H9 (cell line): ENCODE results near the gene LHCGR. TPM values are rescaled to one million over a fixed set of nuclear protein-coding genes. Genes with fewer than 3 reads are reported as not detected.

Experiments
- DNase-seq: peaks from one replicate; pipeline ENCODE4 v3.0.0-alpha.2; 2017
- H2AFZ ChIP-seq: one replicate; pipeline ENCODE4 v1.6.1; 2013; ENCODE audit warnings: mild to moderate bottlenecking, low read length, control low read depth, moderate library complexity
- H2AK5ac ChIP-seq: 2 replicates; pipeline ENCODE4 v1.6.1; 2013; ENCODE audit warnings: low read length, control low read depth, mixed read lengths; ENCODE audit not compliant: insufficient read length
- H2BK120ac ChIP-seq: one replicate; pipeline ENCODE4 v1.6.1; 2013; ENCODE audit warnings: low read depth, mild to moderate bottlenecking, low read length, control low read depth, inconsistent platforms; ENCODE audit not compliant: poor library complexity, severe bottlenecking
- H2BK12ac ChIP-seq: 2 replicates; pipeline ENCODE4 v1.6.1; 2013; ENCODE audit warnings: low read length, control low read depth, mixed read lengths, low read depth; ENCODE audit not compliant: insufficient read length
- H2BK15ac ChIP-seq: 2 replicates; pipeline ENCODE4 v1.6.1; 2013; ENCODE audit warnings: low read depth, low read length, control low read depth
- H2BK20ac ChIP-seq: one replicate; pipeline ENCODE4 v1.6.1; 2013; ENCODE audit warnings: low read depth, mild to moderate bottlenecking, low read length, control low read depth, inconsistent platforms; ENCODE audit not compliant: poor library complexity, severe bottlenecking
- H2BK5ac ChIP-seq: 2 replicates; pipeline ENCODE4 v1.6.1; 2013; ENCODE audit warnings: low read length, control low read depth, mixed read lengths; ENCODE audit not compliant: insufficient read length
- H3K14ac ChIP-seq: 2 replicates; pipeline ENCODE4 v1.6.1; 2013; ENCODE audit warnings: low read length, control low read depth; ENCODE audit not compliant: insufficient read depth
- H3K18ac ChIP-seq: 2 replicates; pipeline ENCODE4 v1.6.1; 2013; ENCODE audit warnings: low read depth, mild to moderate bottlenecking, mixed read lengths, low read length, control low read depth; ENCODE audit not compliant: insufficient read length
- H3K23ac ChIP-seq: 2 replicates; pipeline ENCODE4 v1.6.1; 2013; ENCODE audit warnings: low read length, control low read depth, mixed read lengths, low read depth; ENCODE audit not compliant: insufficient read length
- H3K23me2 ChIP-seq: 2 replicates; pipeline ENCODE4 v1.6.1; 2013; ENCODE audit warnings: low read depth, mild to moderate bottlenecking, mixed read lengths, low read length, control low read depth; ENCODE audit not compliant: insufficient read length, poor library complexity, severe bottlenecking
- H3K27ac ChIP-seq: 2 replicates; pipeline ENCODE4 v1.5.1; 2013; ENCODE audit warnings: low read length, control low read depth, mixed read lengths, low read depth; ENCODE audit not compliant: insufficient read length
- H3K27me3 ChIP-seq: 2 replicates; pipeline ENCODE4 v1.6.1; 2013; ENCODE audit warnings: low read length, control low read depth, inconsistent platforms; ENCODE audit not compliant: insufficient read depth
- H3K4ac ChIP-seq: 2 replicates; pipeline ENCODE4 v1.6.1; 2013; ENCODE audit warnings: low read depth, mild to moderate bottlenecking, control low read depth, inconsistent platforms, low read length, moderate library complexity
- H3K4me1 ChIP-seq: 2 replicates; pipeline ENCODE4 v1.6.1; 2013; ENCODE audit warnings: low read length, control low read depth, inconsistent platforms; ENCODE audit not compliant: insufficient read depth
- H3K4me2 ChIP-seq: 2 replicates; pipeline ENCODE4 v1.6.1; 2013; ENCODE audit warnings: low read length, control low read depth, mixed read lengths; ENCODE audit not compliant: insufficient read length, insufficient read depth
- H3K56ac ChIP-seq: 2 replicates; pipeline ENCODE4 v1.6.1; 2013; ENCODE audit warnings: low read depth, mild to moderate bottlenecking, mixed read lengths, low read length, control low read depth; ENCODE audit not compliant: insufficient read length
- H3K79me1 ChIP-seq: 2 replicates; pipeline ENCODE4 v1.6.1; 2013; ENCODE audit warnings: low read depth, mild to moderate bottlenecking, moderate library complexity, low read length, control low read depth, inconsistent platforms; ENCODE audit not compliant: insufficient read depth, poor library complexity, severe bottlenecking
- H3K79me2 ChIP-seq: 2 replicates; pipeline ENCODE4 v1.6.1; 2013; ENCODE audit warnings: low read length, control low read depth, inconsistent platforms; ENCODE audit not compliant: insufficient read depth
- H3K9ac ChIP-seq: 2 replicates; pipeline ENCODE4 v1.6.1; 2013; ENCODE audit warnings: low read length, control low read depth, mixed read lengths; ENCODE audit not compliant: insufficient read length; ENCODE audit errors: extremely low read depth
- H3K9me3 ChIP-seq: one replicate; pipeline ENCODE4 v1.6.1; 2013; ENCODE audit warnings: low read depth, low read length, inconsistent platforms; ENCODE audit not compliant: control insufficient read depth
- H3T11ph ChIP-seq: one replicate; pipeline ENCODE4 v1.6.1; 2013; ENCODE audit warnings: mild to moderate bottlenecking, low read length, control low read depth, inconsistent platforms
- H4K20me1 ChIP-seq: one replicate; pipeline ENCODE4 v1.6.1; 2013; ENCODE audit not compliant: control insufficient read depth, insufficient read length, insufficient read depth
- H4K5ac ChIP-seq: 2 replicates; pipeline ENCODE4 v1.6.1; 2013; ENCODE audit warnings: low read depth, mild to moderate bottlenecking, mixed read lengths, low read length, control low read depth; ENCODE audit not compliant: insufficient read length
- H4K8ac ChIP-seq: replicated peaks from 2 replicates; pipeline ENCODE4 v1.6.1; 2013; ENCODE audit warnings: low read length, control low read depth, mixed read lengths, low read depth; ENCODE audit not compliant: insufficient read length
- H4K91ac ChIP-seq: 2 replicates; pipeline ENCODE4 v1.6.1; 2013; ENCODE audit warnings: low read depth, mild to moderate bottlenecking, moderate library complexity, mixed read lengths, low read length, control low read depth; ENCODE audit not compliant: insufficient read length
- H3K27ac Mint-ChIP-seq, 3 experiments: 2 replicates in 2 of 3; 3 replicates in 1 of 3; pipeline ENCODE4 v1.8.0; 2020 to 2021; ENCODE audit warnings: mixed read lengths in 3 of 3, mild to moderate bottlenecking in 1 of 3, moderate library complexity in 1 of 3
- H3K27me3 Mint-ChIP-seq: 2 replicates; pipeline ENCODE4 v1.8.0; 2021; ENCODE audit warnings: low read depth, mild to moderate bottlenecking, moderate library complexity, mixed read lengths
- H3K36me3 Mint-ChIP-seq, 3 experiments: 2 replicates in 2 of 3; 3 replicates in 1 of 3; pipeline ENCODE4 v1.8.0; 2020 to 2021; ENCODE audit warnings: low read depth in 3 of 3, mixed read lengths in 3 of 3; ENCODE audit not compliant: insufficient read depth in 1 of 3
- H3K4me1 Mint-ChIP-seq, 2 experiments: 2 replicates each; pipeline ENCODE4 v1.8.0; 2020; ENCODE audit warnings: mixed read lengths in 2 of 2
- H3K4me3 Mint-ChIP-seq, 2 experiments: 2 replicates in 1 of 2; 3 replicates in 1 of 2; pipeline ENCODE4 v1.8.0; 2020 to 2021; ENCODE audit warnings: mild to moderate bottlenecking in 2 of 2, mixed read lengths in 2 of 2, moderate library complexity in 1 of 2
- H3K9me3 Mint-ChIP-seq, 2 experiments: 2 replicates in 1 of 2; 3 replicates in 1 of 2; pipeline ENCODE4 v1.8.0; 2020; ENCODE audit warnings: mild to moderate bottlenecking in 2 of 2, mixed read lengths in 2 of 2, moderate library complexity in 1 of 2
- WGBS: extraction: QIAGEN DNeasy Blood & Tissue Kit; methylation state at CpG from one replicate; pipeline ENCODE4 v1.1.7; 2013; ENCODE audit warnings: missing lambda C conversion rate, low lambda C conversion rate, mixed read lengths; ENCODE audit not compliant: insufficient read length; ENCODE audit errors: extremely low coverage; 5-methylcytosine and 5-hydroxymethylcytosine counted together
- total RNA-seq: library from RNA; stranded (reverse); gene quantifications from 2 replicates; pipeline ENCODE4 v1.2.1, GENCODE V29; 2021
- TF ChIP-seq, protein P1 (sequence below): fragments of 200-600 bp; sonication (generic); conservative IDR thresholded peaks from 3 replicates; pipeline ENCODE4 v1.8.0; 2021; ENCODE audit warnings: antibody characterized with exemption, mild to moderate bottlenecking

Gene LHCGR
- total RNA-seq, 1 experiment from 2014 or later = 0.44 TPM

DNA sequence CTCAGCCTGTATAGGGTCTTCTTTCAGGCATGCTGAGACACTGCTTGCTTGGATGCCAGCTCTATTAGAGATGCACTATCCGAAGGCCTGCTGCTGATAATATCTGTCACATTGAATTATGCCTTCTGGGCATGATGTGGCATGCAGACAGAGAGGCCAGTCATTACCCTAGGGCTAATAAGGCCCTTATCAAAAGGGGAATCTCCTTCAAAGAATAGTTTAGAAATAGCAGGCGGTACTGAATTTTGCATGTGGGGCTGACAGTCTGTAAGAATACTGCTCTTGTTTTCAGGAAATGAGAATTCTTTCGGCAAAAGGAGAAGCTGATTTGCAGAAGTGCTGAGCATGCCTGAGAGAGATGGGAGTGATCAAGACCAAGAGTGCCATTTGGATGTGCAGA, 13.1 kb upstream of the LHCGR start:
- no peak overlapping the region for H3K27ac Mint-ChIP-seq
- Histone ChIP-seq H3K23me2 (no peaks in the 10 kb centered on the region), H2AK5ac (no peak overlapping the region), H3K23ac (no peak overlapping the region), H2BK15ac (no peak overlapping the region), H4K91ac (no peak overlapping the region), H4K20me1 (no peaks in the 10 kb centered on the region), H3K4me1 (peaks cover 5% of the 10 kb centered on the region; the same call in 1 of the 2 replicates), H3K9ac (no peak overlapping the region), H3K18ac (no peak overlapping the region), H4K5ac (no peak overlapping the region), H3K56ac (no peak overlapping the region), H3K9me3 (no peaks in the 10 kb centered on the region), H2BK20ac (no peak overlapping the region), H3K4me2 (no peak overlapping the region), H2BK120ac (no peak overlapping the region), H3T11ph (no peak overlapping the region), H3K27ac (no peak overlapping the region), H2BK12ac (no peak overlapping the region), H2AFZ (no peak overlapping the region), H2BK5ac (no peak overlapping the region), H3K4ac (no peak overlapping the region), H3K79me1 (no peaks in the 10 kb centered on the region), H3K27me3 (no peaks in the 10 kb centered on the region), H4K8ac (no peak overlapping the region), H3K79me2 (no peaks in the 10 kb centered on the region), H3K14ac (no peak overlapping the region)
- TF ChIP-seq, protein P1, sequence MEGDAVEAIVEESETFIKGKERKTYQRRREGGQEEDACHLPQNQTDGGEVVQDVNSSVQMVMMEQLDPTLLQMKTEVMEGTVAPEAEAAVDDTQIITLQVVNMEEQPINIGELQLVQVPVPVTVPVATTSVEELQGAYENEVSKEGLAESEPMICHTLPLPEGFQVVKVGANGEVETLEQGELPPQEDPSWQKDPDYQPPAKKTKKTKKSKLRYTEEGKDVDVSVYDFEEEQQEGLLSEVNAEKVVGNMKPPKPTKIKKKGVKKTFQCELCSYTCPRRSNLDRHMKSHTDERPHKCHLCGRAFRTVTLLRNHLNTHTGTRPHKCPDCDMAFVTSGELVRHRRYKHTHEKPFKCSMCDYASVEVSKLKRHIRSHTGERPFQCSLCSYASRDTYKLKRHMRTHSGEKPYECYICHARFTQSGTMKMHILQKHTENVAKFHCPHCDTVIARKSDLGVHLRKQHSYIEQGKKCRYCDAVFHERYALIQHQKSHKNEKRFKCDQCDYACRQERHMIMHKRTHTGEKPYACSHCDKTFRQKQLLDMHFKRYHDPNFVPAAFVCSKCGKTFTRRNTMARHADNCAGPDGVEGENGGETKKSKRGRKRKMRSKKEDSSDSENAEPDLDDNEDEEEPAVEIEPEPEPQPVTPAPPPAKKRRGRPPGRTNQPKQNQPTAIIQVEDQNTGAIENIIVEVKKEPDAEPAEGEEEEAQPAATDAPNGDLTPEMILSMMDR = no peak
- DNase-seq = no peak
- peaks cover 0 to 6% (median 0%) of the 10 kb centered on the region in 3 experiments; a peak in 2 of 7 replicates for H3K36me3 Mint-ChIP-seq
- no peak overlapping the region for H3K4me3 Mint-ChIP-seq
- H3K4me1 Mint-ChIP-seq = peaks cover 16 to 21% of the 10 kb centered on the region in 2 experiments
- peaks cover 3 to 4% of the 10 kb centered on the region in 2 experiments; a peak in 2 of 5 replicates for H3K9me3 Mint-ChIP-seq
- WGBS = no CpG with 5 or more reads among the region's 3 CpGs
- peaks cover 11% of the 10 kb centered on the region for H3K27me3 Mint-ChIP-seq
